ENCODE results near the gene TNFAIP1. TPM values are rescaled to one million over a fixed set of nuclear protein-coding genes. Genes with fewer than 3 reads are reported as not detected.

The TNFAIP1 gene
- total RNA-seq, 1 experiment from 2014 or later = 33.4 TPM

- no peaks in the 10 kb centered on the region for H4K20me1 ChIP-seq (ENCODE audit: insufficient read depth)
- TSS peak; percentile 5 for BruUV-seq (replicated peaks)
- H3K9me2 ChIP-seq (ENCODE audit: insufficient read depth) = no peaks in the 10 kb centered on the region
- TF ChIP-seq EGR1 (IDR thresholded peaks at IDR 0.05; ENCODE audit: low read depth) (no peak), EZH2phosphoT487 (IDR thresholded peaks at IDR 0.05; ENCODE audit: borderline replicate concordance) (no peak), CBX3 (IDR thresholded peaks at IDR 0.05; ENCODE audit: low read depth) (no peak), POLR2A (IDR thresholded peaks at IDR 0.05; ENCODE audit: borderline replicate concordance, extremely low read depth, insufficient read depth, insufficient read length) (no peak), SRF (IDR thresholded peaks at IDR 0.05; ENCODE audit: low read depth) (no peak), ZNF274 (IDR thresholded peaks at IDR 0.05; ENCODE audit: low read depth, low read length) (no peak), ELF1 (IDR thresholded peaks at IDR 0.05; ENCODE audit: borderline replicate concordance, low read depth) (no peak), SP1 (IDR thresholded peaks at IDR 0.05; ENCODE audit: low read depth) (no peak), SIN3A (IDR thresholded peaks at IDR 0.05; ENCODE audit: low read depth) (no peak)
- TF ChIP-seq, protein P1, sequence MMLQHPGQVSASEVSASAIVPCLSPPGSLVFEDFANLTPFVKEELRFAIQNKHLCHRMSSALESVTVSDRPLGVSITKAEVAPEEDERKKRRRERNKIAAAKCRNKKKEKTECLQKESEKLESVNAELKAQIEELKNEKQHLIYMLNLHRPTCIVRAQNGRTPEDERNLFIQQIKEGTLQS (IDR thresholded peaks at IDR 0.05) = no peak
- TF ChIP-seq, protein P2, sequence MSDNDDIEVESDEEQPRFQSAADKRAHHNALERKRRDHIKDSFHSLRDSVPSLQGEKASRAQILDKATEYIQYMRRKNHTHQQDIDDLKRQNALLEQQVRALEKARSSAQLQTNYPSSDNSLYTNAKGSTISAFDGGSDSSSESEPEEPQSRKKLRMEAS (IDR thresholded peaks at IDR 0.05) = no peak
- TF ChIP-seq, protein P3, sequence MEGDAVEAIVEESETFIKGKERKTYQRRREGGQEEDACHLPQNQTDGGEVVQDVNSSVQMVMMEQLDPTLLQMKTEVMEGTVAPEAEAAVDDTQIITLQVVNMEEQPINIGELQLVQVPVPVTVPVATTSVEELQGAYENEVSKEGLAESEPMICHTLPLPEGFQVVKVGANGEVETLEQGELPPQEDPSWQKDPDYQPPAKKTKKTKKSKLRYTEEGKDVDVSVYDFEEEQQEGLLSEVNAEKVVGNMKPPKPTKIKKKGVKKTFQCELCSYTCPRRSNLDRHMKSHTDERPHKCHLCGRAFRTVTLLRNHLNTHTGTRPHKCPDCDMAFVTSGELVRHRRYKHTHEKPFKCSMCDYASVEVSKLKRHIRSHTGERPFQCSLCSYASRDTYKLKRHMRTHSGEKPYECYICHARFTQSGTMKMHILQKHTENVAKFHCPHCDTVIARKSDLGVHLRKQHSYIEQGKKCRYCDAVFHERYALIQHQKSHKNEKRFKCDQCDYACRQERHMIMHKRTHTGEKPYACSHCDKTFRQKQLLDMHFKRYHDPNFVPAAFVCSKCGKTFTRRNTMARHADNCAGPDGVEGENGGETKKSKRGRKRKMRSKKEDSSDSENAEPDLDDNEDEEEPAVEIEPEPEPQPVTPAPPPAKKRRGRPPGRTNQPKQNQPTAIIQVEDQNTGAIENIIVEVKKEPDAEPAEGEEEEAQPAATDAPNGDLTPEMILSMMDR (IDR thresholded peaks at IDR 0.05 in 2 of 3, conservative IDR thresholded peaks at IDR 0.05 in 1 of 3; ENCODE audit: borderline replicate concordance in 1 of 3, insufficient read depth in 1 of 3, low read depth in 2 of 3, low read length in 2 of 3) = no peak
- H3K27me3 ChIP-seq (ENCODE audit: insufficient read depth, low read length) = no peaks in the 10 kb centered on the region
- H3K9me3 ChIP-seq (ENCODE audit: control insufficient read depth in 1 of 2, insufficient read depth in 1 of 2, low read depth in 1 of 2, low read length in 2 of 2) = no peaks in the 10 kb centered on the region
- H3K79me2 ChIP-seq (ENCODE audit: insufficient read depth, low read length) = peaks cover 44% of the 10 kb centered on the region
- DNase-seq (ENCODE audit: low read depth, low spot score) = no peak
- no peak overlapping the region for H3K9ac ChIP-seq (ENCODE audit: low read length)
- peaks cover 14 to 26% of the 10 kb centered on the region in 2 experiments; a peak in 3 of 4 replicates for H3K36me3 ChIP-seq (ENCODE audit: control insufficient read depth in 1 of 2, insufficient read depth in 2 of 2, low read length in 2 of 2)
- ATAC-seq = no peak
- H3K4me2 ChIP-seq (ENCODE audit: low read length) = no peak overlapping the region
- POLR2A ChIA-PET = no interaction called here
- RAD21 ChIA-PET (ENCODE audit: low non-redundant PET in 1 of 2, low total read pairs in 2 of 2, uncharacterized antibody in 2 of 2, unreplicated experiment in 2 of 2) = no interaction called here
- H2AFZ ChIP-seq (ENCODE audit: low read depth, low read length, poor library complexity, severe bottlenecking) = no peak overlapping the region
- intact Hi-C loops (cut with micrococcal nuclease) = no loop called here
- H3K4me1 ChIP-seq (ENCODE audit: control insufficient read depth in 1 of 2, insufficient read depth in 2 of 2, low read length in 2 of 2) = no peaks in the 10 kb centered on the region
- H3K27ac ChIP-seq (ENCODE audit: low read depth, low read length) = no peak overlapping the region
- H3K4me3 ChIP-seq (replicated peaks in 1 of 2; ENCODE audit: low read depth in 1 of 2, low read length in 2 of 2) = no peak overlapping the region
- CTCF ChIA-PET = no interaction called here
Observed at GRCh38 chr17:28327031-28327607, 8.4 kb upstream of the TNFAIP1 start.

All from HCT116 (cell line).